Muscle of back (tissue), 11 donors: ENCODE measurements around the gene C1orf159. TPM values are rescaled to one million over a fixed set of nuclear protein-coding genes. Genes with fewer than 3 reads are reported as not detected.
A peak's percentile ranks its signal among the peaks of the same experiment; 100 is the strongest.

ENCODE experiments used
- DNase-seq, 3 donors: peaks; one replicate each; pipeline versions ENCODE4 v3.0.0 to v3.0.0-alpha.2; 2013
- polyA plus RNA-seq, 10 donors: library from polyadenylated mRNA; unstranded; fragments of 120-200 nt; gene quantifications; one replicate each; pipeline ENCODE4 v1.2.1, GENCODE V29; 2013; ENCODE audit not compliant: insufficient read length in 10 of 10

The C1orf159 gene
- polyA plus RNA-seq, 10 donors: 3.8 to 7.1 (median 4.6) TPM

DNA sequence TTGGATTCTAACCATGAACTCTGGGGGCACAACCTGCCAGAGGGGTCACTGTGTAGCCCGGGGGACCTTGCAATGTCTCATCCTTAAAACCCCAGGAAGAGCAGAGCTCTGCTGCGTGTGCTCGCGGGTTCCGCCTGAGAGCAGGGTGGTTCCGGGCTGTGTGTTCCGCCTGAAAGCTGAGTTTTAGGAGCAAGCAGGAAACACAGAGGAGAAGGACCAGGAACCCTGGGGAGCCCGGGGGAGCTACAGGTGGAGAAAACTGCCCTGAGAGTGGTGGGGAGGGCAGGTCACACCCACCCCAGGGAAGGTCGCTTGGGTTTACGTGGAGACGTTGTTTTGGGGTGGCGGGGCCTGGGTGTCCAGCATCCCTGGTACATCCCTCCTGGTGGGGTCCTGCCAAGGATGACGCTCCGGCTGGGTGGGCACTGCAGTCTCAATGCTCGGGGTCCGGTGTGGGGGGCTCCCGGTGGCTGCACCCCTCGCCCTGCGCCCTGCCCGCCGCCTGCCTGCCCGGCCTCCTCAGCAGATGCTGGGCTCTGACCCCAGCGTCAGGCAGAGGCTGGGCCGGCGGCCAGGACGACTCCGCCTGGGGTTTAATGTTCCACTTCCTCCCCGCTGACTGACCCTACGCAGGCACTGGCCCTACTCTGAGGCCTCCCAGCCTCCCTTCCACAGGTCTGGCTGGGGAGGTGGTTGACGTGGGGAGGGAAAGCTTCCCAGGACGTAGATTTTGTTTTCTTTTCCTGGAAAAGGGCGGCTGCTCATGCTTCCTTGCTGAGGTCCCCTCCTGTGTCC, 17.3 kb upstream of the C1orf159 start:
- peak in 2 of 3 donors; percentile 67 to 88 for DNase-seq

DNA sequence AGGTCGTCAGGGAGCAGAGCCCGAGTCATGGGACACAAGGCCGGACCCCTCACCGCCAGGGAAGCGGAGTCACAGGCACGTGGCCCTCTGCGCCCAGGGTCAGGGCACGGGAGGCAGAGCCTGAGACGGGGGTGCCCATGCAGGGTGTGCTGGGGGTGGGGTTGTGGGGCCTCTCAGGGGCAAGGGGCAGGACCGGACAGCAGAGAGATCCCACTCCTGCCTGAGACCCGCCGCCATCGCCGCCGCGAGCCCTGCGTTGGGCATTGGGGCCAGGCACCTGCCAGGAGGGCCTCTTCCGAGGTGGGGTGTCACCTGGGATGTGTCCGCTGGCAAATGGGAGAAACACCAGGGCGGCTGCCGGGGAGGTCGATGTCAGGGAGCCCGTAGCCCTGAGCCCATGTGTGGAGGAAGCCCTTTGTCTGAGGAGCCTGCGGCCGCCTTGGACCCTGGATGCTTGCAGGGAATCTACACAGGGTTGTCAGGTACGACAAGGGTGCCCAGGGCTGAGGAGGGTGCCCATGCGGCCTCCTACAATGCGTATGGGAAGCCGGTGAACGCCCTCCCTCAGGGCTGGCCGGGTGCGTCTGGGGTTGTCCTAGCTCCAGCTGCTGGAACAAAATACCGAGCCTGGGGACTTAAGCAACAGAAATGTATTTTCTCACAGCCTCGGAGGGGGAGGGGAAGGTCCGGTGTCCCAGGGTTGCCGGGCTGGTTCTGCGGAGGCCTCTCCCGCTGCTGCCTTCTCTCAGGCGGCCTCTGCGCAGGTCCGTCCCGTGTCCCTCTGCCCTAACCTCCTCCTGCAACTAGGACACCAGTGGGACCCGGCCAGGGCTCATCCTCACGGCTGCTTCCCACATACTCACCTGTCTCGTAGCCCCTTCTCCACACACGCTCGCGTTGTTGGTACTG, 16.4 kb upstream of the C1orf159 start:
- peak in 1 of 3 donors; percentile 71 for DNase-seq

DNA sequence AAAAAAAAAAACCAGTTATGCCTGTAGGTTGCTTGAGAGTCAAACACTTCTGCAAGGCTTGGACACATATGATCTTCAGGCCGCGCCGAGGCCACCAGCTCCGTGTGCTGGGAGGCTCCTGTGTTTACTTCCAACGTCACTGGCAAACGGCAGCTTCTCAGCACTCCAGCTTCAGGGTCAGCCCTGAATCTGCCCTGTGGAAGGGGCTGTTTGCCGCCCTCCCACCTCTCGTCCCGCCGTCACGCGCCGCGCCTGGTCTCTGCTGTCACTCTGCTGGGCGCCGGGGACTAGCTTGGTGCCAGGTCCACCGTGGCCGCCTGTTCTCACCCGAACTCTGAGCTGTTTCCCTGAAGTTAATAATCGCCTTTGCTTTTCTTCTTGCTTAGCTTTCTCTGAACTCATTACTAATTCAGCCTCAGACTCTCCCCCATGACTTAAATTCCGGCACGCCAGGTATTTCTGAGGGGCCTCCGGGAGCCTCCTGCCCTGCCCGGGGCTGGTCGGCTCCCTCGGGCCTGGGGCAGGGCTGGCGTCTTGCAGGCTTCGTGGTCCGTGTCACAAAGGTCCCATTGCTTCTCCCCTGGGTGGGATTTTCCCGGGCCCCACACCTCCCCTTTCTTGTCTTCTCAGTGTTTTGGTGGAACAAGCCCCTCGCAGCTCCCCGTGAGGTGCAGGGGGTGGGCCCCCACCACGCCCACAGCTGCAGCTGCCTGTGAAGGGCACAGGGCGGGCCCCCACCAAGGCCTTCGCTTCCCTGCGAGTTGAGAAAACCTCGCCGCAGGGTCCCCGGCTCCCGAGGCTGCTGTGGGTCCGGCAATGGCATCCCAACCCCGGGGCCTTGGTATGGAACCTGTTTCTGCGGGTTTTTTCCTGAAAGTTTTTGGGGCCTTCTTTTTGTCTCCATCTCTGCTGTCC, 14.6 kb upstream of the C1orf159 start:
- DNase-seq: peak in 1 of 3 donors; percentile 62

DNA sequence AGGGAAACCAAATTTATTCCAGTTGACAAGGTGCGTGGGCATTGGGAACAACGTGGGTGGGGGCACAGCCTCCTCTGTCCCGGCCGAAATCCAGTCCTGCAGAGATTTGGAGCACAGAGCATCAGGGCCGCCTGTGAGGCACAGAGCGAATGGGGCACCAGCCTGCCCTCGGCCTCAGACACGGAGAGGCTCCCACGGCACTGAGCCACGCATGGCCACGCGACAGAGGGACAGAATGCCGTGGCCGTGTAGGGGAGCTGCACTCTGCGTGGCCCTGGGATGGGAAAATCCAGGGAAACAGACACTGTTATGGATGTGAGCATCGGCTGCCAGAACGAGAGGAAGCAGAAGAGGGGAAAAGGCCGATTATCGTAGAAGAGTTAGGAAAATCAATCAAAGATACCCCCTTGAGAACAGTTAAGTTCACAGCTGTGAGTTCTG, 13.5 kb upstream of the C1orf159 start:
- peak in 2 of 3 donors; percentile 58 to 86 for DNase-seq

GRCh38 chr1:1128454-1129139, 12.7 kb upstream of the C1orf159 start:
- DNase-seq: no peak

- peak in 1 of 3 donors; percentile 3 for DNase-seq
Observed at GRCh38 chr1:1127551-1128451, 11.9 kb upstream of the C1orf159 start.

GRCh38 chr1:1125945-1126344, 10.1 kb upstream of the C1orf159 start:
- DNase-seq: no peak

DNA sequence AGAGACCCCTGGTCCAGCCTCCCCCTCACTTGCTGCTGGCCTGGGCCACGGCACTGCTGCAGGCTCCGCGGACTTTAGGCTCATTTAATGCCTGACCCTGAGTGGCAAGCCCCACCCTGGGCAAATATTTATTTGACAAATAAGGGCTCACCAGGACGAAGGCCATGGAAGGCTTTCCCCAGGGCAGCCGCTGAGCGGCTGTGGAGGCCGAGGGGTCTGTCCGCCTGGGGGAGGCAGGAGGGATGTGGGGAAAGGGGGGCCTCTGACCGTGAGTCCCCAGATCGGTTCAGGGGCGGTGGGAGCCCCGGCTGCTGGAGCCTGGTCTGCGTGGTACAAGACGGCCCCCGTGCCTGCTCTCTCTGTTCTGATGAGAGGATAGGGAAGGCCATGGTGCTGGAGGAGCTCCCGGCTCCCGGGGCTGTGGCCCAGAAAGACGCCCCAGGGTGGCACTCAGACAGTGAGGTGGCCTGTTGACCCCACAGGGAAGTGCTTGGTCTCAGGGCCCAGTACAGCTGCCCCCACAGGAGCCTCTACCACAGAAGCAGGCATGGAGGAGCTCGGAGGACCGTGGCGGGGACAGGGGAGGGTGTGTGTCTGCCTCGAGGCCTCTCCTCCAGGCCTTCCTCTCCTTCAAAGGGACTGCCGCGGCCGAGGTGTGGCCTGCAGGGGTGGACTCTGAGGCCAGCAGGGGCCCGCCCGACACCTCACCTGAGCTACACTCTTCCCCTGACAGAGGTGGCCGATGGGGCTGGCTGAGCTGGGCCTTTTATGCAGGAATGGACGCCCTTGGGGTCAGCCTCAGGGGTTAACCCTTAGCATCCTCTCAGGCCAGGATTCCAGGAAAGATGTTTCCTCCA, 9.1 kb upstream of the C1orf159 start:
- DNase-seq: peak in 1 of 3 donors; percentile 5

DNA sequence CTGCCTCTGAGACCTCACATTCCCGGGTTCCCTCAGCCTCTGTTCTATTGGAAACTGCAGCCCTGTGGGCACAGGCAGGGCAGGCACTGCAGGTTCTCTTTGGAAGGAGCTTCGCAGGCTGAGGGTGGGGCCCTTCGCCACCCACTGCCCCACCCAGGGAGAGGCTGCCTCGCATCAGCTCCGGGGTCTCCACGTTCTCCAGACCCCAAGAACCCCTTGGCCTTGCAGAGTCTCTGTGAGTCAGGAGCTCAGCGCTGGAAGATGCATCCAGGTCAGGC, 8.6 kb upstream of the C1orf159 start:
- DNase-seq: no peak

GRCh38 chr1:1123581-1124507, 8.0 kb upstream of the C1orf159 start:
- DNase-seq: peak in 1 of 3 donors; percentile 32

- peak in 1 of 3 donors; percentile 44 for DNase-seq
Observed at GRCh38 chr1:1122981-1123480, 7.1 kb upstream of the C1orf159 start.

- DNase-seq: peak; percentile 41 to 91 (median 73)
Observed at GRCh38 chr1:1122078-1122811, 6.4 kb upstream of the C1orf159 start.

- no peak for DNase-seq
Observed at GRCh38 chr1:1121611-1122077, 5.8 kb upstream of the C1orf159 start.

DNA sequence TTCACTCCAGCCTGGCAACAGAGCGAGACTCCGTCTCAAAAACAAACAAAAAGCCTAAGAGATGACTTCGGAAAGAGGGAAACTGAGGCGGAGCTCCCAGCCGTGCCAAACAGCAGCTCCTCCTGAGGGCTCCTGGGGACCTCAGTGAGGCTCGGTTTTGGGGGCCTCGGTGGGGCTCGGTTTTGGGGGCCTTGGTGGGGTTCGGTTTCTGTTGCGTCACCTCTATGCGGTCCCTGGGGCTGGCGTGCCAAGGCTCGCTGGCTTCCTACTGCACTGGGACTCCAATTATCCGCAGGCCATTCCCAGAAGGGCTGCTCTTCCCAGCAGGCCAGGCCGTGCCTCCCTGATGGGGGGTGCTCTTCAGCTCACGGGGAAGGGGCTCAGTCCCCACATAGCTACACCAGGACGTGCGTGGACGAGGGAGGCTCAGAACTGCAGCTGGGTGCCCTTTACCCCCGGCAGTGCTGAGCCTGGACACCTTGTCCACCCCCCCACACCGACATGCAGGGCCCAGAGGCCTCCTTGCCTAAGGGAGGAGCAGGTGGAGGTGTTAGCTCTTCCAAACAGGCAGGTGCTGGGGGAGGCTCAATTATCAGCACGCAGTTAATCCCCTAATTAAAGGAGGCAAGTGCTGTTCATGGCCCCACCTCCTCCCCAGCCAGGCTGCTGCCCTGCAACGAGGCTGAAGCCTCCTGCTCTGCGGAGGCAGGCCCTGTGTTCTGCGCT, 5.1 kb upstream of the C1orf159 start:
- DNase-seq: peak in 1 of 3 donors; percentile 2

DNA sequence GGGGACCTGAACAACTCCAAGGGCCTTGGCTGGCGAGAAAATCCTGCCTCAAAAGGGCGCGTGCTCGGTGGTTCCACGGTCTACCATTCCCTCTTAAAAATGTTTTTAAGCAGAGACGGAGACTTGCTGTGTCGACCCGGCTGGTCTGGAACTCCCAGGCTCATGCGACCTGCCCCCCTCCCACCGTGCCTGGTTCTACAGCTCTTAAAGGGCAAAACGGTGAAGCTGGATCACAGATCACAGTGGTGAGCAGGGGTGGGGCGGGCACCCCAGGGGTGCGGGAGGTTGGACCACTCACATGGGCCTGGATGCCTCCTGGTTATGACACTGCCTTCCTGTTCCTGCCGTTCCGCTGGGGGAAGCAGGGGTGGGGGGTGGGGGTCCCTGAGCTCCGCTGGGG, 4.2 kb upstream of the C1orf159 start:
- DNase-seq: peak in 1 of 3 donors; percentile 2

DNA sequence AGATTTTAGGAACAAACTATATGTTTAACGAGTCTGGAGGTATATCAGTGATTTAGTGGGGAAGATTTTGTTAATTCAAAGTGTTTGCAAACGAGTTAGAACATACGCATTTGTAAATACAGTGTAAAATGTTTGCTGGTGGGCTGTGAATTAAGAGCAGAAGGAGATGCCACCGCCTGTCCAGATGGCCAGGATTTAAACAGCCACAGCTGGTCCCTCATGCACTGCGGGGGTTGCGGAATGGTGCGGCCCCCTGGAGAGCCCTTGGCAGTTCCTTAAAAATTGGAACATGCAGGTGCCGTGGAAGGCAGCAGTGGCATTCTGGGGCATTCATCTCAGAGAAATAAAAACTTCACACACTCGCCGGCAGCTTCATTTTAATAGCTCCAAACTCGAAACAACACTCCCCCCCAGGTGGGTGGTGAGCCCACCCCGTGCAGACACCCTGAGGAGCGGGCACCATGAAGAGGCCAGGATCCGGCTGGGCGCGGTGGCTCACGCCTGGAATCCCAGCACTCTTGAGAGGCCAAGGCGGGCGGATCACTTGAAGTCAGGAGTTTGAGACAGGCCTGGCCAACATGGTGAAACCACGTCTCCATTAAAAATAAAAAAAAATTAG, 3.5 kb upstream of the C1orf159 start:
- DNase-seq: no peak
